Mucosa of gallbladder (tissue), 1 donor: ENCODE results near the gene SSC5D. TPM values are rescaled to one million over a fixed set of nuclear protein-coding genes. Genes with fewer than 3 reads are reported as not detected.
"Not testable (repeated sequence)": the region's sequence is repeated elsewhere in the genome, so short reads cannot be mapped to it uniquely, and the experiment has no call there.

Experiments
- DNase-seq: peaks from one replicate; pipeline ENCODE4 v3.0.0-alpha.2; 2020; ENCODE audit warnings: low spot score
- total RNA-seq: library from RNA; stranded (reverse); gene quantifications from one replicate; pipeline ENCODE4 v1.2.1, GENCODE V29; 2021
- donor health status: DM: no; HTN: no; CAD: no.

Gene SSC5D
- total RNA-seq, 1 donor from 2014 or later, result 49.7 TPM

DNA sequence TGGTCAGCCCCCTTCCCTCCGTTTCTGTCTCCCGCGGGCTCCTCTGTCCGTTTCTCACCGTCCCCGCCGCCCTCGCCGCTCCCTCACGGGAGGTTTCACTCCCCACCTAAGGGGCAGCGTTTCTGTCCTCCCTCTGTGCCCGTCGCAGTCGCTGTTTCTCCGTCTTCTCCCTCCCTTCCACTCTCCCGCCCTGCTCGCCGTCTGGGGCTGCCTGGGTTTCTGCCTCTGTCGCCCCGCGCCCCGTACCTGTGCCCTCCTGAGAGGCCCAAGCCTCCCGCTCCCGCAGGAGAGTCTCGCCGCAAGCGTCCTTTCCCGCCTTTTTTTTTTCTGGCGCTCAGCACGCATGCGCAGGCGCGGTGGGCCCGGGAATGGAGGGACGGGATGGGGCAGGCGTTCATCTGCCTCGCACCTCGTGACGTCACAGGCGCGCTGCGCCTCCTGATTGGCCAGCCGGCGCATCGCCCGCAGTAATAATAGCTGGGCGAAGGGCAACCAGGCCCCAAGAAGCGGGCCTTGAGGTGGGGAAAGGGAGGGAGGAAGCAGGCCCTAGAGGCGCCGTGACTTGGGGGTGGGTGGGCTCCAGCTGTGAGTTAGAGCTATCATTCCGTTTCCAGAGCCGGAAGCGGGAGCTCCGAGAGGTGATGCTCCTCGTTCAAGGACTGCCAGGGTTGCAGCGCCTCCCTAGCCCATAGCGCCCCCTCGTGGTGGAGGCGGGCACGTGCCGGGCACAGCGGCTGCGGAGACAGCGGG is 15.4 kb downstream of the SSC5D start:
- DNase-seq, result peak; percentile 94

GRCh38 chr19:55504252-55504603 is 16.0 kb downstream of the SSC5D start:
- DNase-seq, result no peak

- DNase-seq, result no peak
Measured at GRCh38 chr19:55504981-55505380, 16.7 kb downstream of the SSC5D start.

DNA sequence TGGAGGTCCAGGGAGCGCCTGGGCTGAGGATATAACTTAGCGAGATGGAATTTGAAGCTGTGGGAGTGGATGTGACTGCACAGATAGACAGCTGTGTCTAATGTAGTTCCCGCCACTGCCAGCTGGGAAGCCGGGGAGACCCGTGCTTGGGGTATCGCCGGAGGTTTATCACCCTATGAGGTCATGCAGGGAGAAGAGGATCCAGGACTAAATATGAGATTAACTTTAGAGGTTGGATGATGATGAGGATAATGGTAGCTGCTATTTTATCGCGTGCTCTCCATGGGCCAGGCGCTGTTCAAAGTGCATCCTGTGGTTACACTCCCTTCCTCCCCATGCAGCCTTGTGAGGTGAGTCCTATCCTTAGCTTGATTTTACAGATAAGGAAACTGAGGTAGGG is 19.9 kb downstream of the SSC5D start:
- no peak for DNase-seq

DNA sequence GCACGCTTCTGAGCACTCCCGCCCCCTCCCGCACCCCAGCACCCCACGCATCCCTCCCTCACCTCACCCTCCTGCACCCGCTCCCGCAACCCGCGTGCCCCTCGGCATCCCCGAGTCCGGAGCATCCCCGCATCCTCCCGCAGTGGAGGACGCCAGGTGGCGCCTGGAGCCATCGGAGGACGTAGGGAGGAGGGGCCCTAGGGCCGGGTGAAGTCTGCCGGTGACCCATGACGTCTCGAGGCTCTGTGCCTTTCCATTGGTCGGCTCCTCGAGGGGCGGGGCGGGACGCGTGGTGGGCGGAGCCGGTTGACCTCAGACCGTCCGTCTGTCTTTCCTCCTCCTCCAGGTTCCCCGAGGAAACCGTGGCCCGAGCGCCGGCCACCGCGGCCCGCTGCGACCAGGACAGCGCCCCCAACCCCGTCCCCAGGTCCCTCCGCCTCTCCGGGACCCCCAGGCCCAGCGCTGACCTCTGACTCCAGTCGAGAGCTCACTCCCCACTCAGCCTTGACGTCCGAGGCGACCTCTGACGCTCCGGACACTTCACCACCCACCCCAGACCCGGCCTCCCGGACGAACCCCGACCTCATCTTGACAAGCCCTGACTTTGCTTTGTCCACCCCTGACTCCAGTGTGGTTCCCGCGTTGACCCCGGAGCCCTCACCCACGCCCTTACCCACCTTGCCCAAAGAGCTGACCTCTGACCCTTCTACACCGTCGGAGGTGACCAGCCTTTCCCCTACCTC is 28.8 kb downstream of the SSC5D start:
- peak; percentile 93 for DNase-seq

DNA sequence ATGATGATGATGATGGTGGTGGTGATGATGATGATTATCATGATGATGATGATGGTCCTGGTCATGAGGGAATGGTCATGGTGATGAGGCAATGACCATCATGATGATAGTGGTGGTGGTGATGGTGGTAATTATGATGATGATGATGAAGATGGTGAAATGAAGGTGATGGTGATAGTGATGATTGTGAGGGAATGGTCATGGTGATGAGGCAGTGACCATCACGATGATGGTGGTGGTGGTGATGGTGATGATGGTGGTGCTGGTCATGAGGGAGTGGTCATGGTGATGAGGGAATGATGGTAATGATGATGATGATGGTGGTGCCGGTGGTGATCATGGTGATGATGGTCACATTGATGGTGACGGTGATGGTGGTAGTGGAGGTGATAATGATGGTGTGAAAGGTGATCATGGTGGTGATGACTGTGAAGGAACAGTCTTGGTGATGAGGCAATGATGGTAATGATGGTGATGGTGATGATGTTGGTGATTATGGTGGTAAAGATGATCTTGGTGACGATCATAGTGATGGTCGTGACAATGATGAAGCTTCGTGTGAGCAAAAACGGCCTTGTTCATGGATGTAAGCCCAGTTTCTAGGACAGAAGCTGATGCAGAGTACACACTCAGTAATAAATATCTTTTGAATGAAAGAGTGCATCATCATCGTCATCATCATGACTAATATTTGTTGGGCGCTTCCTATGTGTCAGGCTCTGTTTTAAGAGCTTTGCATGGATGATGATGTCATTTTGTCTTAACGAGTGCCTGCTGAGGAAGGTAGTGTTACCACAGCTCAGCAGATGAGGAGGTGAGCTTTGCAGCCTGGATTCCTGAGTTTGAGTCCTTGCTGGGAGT is 31.4 kb downstream of the SSC5D start:
- no peak for DNase-seq

DNA sequence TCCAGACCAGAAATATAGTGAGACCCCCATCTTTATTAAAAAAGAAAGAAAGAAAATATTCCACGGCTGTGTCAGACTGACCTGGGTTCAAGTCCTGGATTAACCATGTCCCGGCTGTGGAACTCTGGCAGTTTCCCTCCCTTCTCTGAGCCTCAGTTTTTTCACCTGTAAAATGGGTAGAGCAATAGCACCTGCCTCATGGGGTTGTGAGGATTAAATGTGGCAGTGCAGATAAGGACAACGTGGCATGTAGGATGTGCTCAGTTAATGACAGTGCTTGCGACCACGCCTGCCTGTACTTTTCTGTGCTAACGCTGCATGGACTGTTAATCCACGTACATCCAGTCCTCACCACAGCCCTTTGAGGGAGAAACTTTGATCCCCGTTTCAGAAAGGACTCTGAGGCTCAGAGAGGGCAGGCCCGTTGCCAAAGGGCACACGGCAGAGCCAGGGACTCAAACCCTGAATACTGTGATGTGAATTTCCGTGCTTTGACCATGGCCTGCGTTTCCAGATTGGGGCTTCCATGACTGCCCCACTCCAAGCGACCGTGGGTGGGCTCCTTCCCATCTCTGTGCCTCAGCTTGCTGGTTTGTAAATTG is 32.6 kb downstream of the SSC5D start:
- DNase-seq, result no peak

GRCh38 chr19:55525289-55526101 is 37.3 kb downstream of the SSC5D start:
- DNase-seq, result no peak

- DNase-seq, result peak; percentile 86
Measured at GRCh38 chr19:55526216-55527196, 38.3 kb downstream of the SSC5D start.

DNA sequence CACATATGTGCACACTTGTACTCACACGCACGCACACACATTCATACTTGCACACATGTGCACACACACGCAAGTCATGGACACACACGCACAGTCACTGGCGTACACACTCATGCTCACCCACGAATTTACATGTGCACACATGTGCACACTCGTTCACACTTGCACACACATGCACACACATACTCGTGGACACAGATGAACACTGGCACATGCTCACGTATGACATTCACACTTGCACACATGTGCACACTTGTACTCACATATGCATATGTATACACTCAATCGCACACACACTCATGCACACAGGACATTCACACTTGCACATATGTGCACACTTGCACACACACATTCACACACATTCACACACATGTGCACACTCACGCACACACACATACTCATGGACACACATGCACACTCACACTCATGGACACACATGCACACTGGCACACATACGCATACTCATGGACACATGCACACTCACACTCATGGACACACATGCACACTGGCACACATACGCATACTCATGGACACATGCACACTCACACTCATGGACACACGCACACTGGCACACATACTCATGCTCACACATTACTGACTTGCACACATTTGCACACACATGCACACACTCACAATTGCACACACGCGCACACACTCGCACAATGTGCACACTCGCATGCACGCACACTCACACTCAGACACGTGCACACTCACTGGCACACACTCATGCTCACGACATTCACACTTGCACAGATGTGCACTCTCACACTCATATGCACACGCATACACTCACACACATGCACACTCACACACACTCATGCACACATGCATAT is 39.2 kb downstream of the SSC5D start:
- DNase-seq, result no peak

DNA sequence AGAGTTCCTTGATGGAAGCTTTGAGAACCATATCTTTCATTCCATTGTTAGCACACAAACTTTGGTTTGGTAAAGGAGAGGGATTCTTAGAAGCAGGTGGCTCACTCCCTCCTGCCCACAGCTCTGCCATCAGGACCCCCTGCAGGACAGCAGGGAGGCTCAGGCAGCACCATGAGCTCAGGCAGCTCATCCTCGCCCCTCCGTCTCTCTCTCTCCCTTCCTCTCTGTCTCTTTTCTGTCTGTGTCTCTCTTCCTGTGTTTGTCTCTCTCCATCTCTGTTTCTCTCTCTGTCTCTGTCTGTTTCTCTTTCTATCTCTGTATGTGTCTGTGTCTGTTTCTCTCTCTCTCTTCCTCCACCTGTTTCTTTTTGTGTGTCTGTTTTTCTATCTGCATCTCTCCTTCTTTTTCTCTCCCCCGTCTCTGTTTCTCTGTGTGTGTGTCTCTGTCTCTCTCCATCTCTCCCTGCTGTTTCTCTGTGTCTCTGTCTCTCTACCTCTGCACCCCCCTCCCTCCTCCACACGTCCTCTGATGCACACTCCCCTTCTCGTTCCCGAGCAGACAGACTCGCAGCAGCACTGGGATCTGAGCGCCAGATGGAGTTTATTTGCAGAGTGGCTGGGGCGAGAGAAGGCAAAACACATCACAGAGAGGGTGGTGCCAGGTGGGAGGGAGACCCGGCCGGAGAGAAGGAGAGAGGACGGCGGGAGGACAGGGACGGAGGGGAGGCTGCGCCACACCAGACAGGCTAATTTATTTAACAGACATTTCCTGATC is 40.0 kb downstream of the SSC5D start:
- DNase-seq, result no peak

DNA sequence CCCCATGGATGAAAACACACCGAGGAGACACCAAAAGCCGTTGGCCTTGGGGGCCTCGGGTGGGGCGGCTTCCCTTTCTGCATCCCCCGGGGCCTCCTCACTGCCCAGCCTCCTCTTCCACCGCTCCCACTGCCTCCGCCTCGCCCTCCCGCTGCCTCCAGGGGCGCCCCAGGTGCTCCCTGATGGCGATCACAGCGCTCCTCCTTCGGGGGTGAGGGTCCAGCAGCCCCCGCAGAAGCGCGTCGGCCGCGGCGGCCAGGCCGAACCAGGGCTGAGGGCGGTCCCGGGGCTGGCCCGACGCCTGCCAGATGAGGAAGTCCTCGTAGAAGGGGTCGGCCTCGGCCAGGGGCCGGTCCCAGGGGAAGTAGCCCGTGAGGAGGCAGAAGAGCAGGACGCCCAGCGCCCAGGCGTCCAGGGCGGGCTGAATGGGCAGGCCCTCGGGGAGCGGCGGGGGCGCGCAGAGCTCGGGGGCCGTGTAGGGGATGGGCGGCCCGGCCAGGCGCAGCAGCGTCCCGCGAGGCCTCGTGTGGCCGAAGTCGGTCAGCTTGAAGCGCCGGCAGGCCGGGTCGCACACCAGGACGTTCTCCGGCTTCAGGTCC is 41.5 kb downstream of the SSC5D start:
- DNase-seq, result no peak

DNA sequence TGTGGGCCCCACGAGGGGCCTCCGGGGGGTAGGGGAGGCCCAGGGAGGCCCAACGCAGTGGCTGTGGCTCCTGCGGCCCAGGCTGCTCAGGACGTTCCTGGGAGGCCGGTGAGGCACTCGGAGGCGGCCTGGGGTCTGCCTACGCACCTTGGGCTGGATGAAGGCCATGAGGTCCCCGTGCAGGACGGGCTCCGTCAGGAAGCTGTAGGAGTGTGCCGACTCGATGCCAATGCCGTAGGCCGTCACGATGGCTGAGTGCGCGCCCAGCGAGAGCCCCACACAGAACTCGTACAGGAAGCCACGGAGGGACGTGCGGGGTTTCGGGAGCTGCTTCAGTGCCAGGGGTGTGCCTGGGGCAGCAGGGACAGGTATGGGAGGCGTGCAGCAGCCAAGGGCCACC is 42.8 kb downstream of the SSC5D start:
- no peak for DNase-seq

- not testable (repeated sequence) for DNase-seq
Measured at GRCh38 chr19:55534280-55534679, 46.0 kb downstream of the SSC5D start.

DNA sequence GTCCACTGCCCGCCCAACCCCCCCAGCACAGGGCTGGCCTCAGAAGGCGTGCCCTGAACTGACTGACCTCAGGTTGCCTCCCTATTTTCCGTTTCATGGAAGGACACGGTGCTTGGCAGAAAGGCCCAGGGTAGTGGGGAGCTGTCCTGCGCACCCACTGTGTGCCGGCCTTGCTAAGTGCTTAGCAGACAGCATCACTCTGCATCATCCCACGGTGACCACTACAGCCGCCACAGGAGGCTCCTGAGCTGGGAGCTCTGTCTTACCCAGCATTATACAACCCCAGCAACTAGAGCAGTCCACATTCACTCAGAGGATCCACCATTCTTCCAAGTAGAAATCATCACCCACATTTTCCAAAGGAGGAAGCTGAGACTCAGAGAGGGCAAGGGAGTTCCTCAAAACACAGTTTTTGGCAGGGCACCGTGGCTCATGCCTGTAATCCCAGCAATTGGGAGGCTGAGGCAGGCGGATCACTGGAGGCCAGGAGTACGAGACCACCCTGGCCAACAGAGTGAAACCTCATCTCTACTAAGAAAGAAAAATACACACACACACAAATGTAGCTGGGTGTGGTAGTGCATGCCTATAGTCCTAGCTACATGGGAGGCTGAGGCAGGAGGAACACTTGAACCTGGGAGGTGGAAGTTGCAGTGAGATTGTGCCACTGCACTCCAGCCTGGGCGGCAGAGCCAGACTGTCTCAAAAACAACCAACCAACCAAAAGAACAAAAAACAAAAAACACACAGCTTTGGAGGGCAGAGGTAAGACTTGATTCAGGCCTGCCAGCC is 47.1 kb downstream of the SSC5D start:
- no peak for DNase-seq

GRCh38 chr19:55535965-55536350 is 47.7 kb downstream of the SSC5D start:
- no peak for DNase-seq

GRCh38 chr19:55536366-55536765 is 48.1 kb downstream of the SSC5D start:
- no peak for DNase-seq
